H9 (cell line): ENCODE results near the gene LPCAT3. TPM values are rescaled to one million over a fixed set of nuclear protein-coding genes. Genes with fewer than 3 reads are reported as not detected.

Source experiments
- DNase-seq: peaks from one replicate; pipeline ENCODE4 v3.0.0-alpha.2; 2017
- H2AFZ ChIP-seq: one replicate; pipeline ENCODE4 v1.6.1; 2013; ENCODE audit warnings: mild to moderate bottlenecking, low read length, control low read depth, moderate library complexity
- H2AK5ac ChIP-seq: 2 replicates; pipeline ENCODE4 v1.6.1; 2013; ENCODE audit warnings: low read length, control low read depth, mixed read lengths; ENCODE audit not compliant: insufficient read length
- H2BK120ac ChIP-seq: one replicate; pipeline ENCODE4 v1.6.1; 2013; ENCODE audit warnings: low read depth, mild to moderate bottlenecking, low read length, control low read depth, inconsistent platforms; ENCODE audit not compliant: poor library complexity, severe bottlenecking
- H2BK12ac ChIP-seq: 2 replicates; pipeline ENCODE4 v1.6.1; 2013; ENCODE audit warnings: low read length, control low read depth, mixed read lengths, low read depth; ENCODE audit not compliant: insufficient read length
- H2BK15ac ChIP-seq: 2 replicates; pipeline ENCODE4 v1.6.1; 2013; ENCODE audit warnings: low read depth, low read length, control low read depth
- H2BK20ac ChIP-seq: one replicate; pipeline ENCODE4 v1.6.1; 2013; ENCODE audit warnings: low read depth, mild to moderate bottlenecking, low read length, control low read depth, inconsistent platforms; ENCODE audit not compliant: poor library complexity, severe bottlenecking
- H2BK5ac ChIP-seq: 2 replicates; pipeline ENCODE4 v1.6.1; 2013; ENCODE audit warnings: low read length, control low read depth, mixed read lengths; ENCODE audit not compliant: insufficient read length
- H3K14ac ChIP-seq: 2 replicates; pipeline ENCODE4 v1.6.1; 2013; ENCODE audit warnings: low read length, control low read depth; ENCODE audit not compliant: insufficient read depth
- H3K18ac ChIP-seq: 2 replicates; pipeline ENCODE4 v1.6.1; 2013; ENCODE audit warnings: low read depth, mild to moderate bottlenecking, mixed read lengths, low read length, control low read depth; ENCODE audit not compliant: insufficient read length
- H3K23ac ChIP-seq: 2 replicates; pipeline ENCODE4 v1.6.1; 2013; ENCODE audit warnings: low read length, control low read depth, mixed read lengths, low read depth; ENCODE audit not compliant: insufficient read length
- H3K23me2 ChIP-seq: 2 replicates; pipeline ENCODE4 v1.6.1; 2013; ENCODE audit warnings: low read depth, mild to moderate bottlenecking, mixed read lengths, low read length, control low read depth; ENCODE audit not compliant: insufficient read length, poor library complexity, severe bottlenecking
- H3K27ac ChIP-seq: 2 replicates; pipeline ENCODE4 v1.5.1; 2013; ENCODE audit warnings: low read length, control low read depth, mixed read lengths, low read depth; ENCODE audit not compliant: insufficient read length
- H3K27me3 ChIP-seq: 2 replicates; pipeline ENCODE4 v1.6.1; 2013; ENCODE audit warnings: low read length, control low read depth, inconsistent platforms; ENCODE audit not compliant: insufficient read depth
- H3K4ac ChIP-seq: 2 replicates; pipeline ENCODE4 v1.6.1; 2013; ENCODE audit warnings: low read depth, mild to moderate bottlenecking, control low read depth, inconsistent platforms, low read length, moderate library complexity
- H3K4me1 ChIP-seq: 2 replicates; pipeline ENCODE4 v1.6.1; 2013; ENCODE audit warnings: low read length, control low read depth, inconsistent platforms; ENCODE audit not compliant: insufficient read depth
- H3K4me2 ChIP-seq: 2 replicates; pipeline ENCODE4 v1.6.1; 2013; ENCODE audit warnings: low read length, control low read depth, mixed read lengths; ENCODE audit not compliant: insufficient read length, insufficient read depth
- H3K56ac ChIP-seq: 2 replicates; pipeline ENCODE4 v1.6.1; 2013; ENCODE audit warnings: low read depth, mild to moderate bottlenecking, mixed read lengths, low read length, control low read depth; ENCODE audit not compliant: insufficient read length
- H3K79me1 ChIP-seq: 2 replicates; pipeline ENCODE4 v1.6.1; 2013; ENCODE audit warnings: low read depth, mild to moderate bottlenecking, moderate library complexity, low read length, control low read depth, inconsistent platforms; ENCODE audit not compliant: insufficient read depth, poor library complexity, severe bottlenecking
- H3K79me2 ChIP-seq: 2 replicates; pipeline ENCODE4 v1.6.1; 2013; ENCODE audit warnings: low read length, control low read depth, inconsistent platforms; ENCODE audit not compliant: insufficient read depth
- H3K9ac ChIP-seq: 2 replicates; pipeline ENCODE4 v1.6.1; 2013; ENCODE audit warnings: low read length, control low read depth, mixed read lengths; ENCODE audit not compliant: insufficient read length; ENCODE audit errors: extremely low read depth
- H3K9me3 ChIP-seq: one replicate; pipeline ENCODE4 v1.6.1; 2013; ENCODE audit warnings: low read depth, low read length, inconsistent platforms; ENCODE audit not compliant: control insufficient read depth
- H3T11ph ChIP-seq: one replicate; pipeline ENCODE4 v1.6.1; 2013; ENCODE audit warnings: mild to moderate bottlenecking, low read length, control low read depth, inconsistent platforms
- H4K20me1 ChIP-seq: one replicate; pipeline ENCODE4 v1.6.1; 2013; ENCODE audit not compliant: control insufficient read depth, insufficient read length, insufficient read depth
- H4K5ac ChIP-seq: 2 replicates; pipeline ENCODE4 v1.6.1; 2013; ENCODE audit warnings: low read depth, mild to moderate bottlenecking, mixed read lengths, low read length, control low read depth; ENCODE audit not compliant: insufficient read length
- H4K8ac ChIP-seq: replicated peaks from 2 replicates; pipeline ENCODE4 v1.6.1; 2013; ENCODE audit warnings: low read length, control low read depth, mixed read lengths, low read depth; ENCODE audit not compliant: insufficient read length
- H4K91ac ChIP-seq: 2 replicates; pipeline ENCODE4 v1.6.1; 2013; ENCODE audit warnings: low read depth, mild to moderate bottlenecking, moderate library complexity, mixed read lengths, low read length, control low read depth; ENCODE audit not compliant: insufficient read length
- H3K27ac Mint-ChIP-seq, 3 experiments: 2 replicates in 2 of 3; 3 replicates in 1 of 3; pipeline ENCODE4 v1.8.0; 2020 to 2021; ENCODE audit warnings: mixed read lengths in 3 of 3, mild to moderate bottlenecking in 1 of 3, moderate library complexity in 1 of 3
- H3K27me3 Mint-ChIP-seq: 2 replicates; pipeline ENCODE4 v1.8.0; 2021; ENCODE audit warnings: low read depth, mild to moderate bottlenecking, moderate library complexity, mixed read lengths
- H3K36me3 Mint-ChIP-seq, 3 experiments: 2 replicates in 2 of 3; 3 replicates in 1 of 3; pipeline ENCODE4 v1.8.0; 2020 to 2021; ENCODE audit warnings: low read depth in 3 of 3, mixed read lengths in 3 of 3; ENCODE audit not compliant: insufficient read depth in 1 of 3
- H3K4me1 Mint-ChIP-seq, 2 experiments: 2 replicates each; pipeline ENCODE4 v1.8.0; 2020; ENCODE audit warnings: mixed read lengths in 2 of 2
- H3K4me3 Mint-ChIP-seq, 2 experiments: 2 replicates in 1 of 2; 3 replicates in 1 of 2; pipeline ENCODE4 v1.8.0; 2020 to 2021; ENCODE audit warnings: mild to moderate bottlenecking in 2 of 2, mixed read lengths in 2 of 2, moderate library complexity in 1 of 2
- H3K9me3 Mint-ChIP-seq, 2 experiments: 2 replicates in 1 of 2; 3 replicates in 1 of 2; pipeline ENCODE4 v1.8.0; 2020; ENCODE audit warnings: mild to moderate bottlenecking in 2 of 2, mixed read lengths in 2 of 2, moderate library complexity in 1 of 2
- WGBS: extraction: QIAGEN DNeasy Blood & Tissue Kit; methylation state at CpG from one replicate; pipeline ENCODE4 v1.1.7; 2013; ENCODE audit warnings: missing lambda C conversion rate, low lambda C conversion rate, mixed read lengths; ENCODE audit not compliant: insufficient read length; ENCODE audit errors: extremely low coverage; 5-methylcytosine and 5-hydroxymethylcytosine counted together
- total RNA-seq: library from RNA; stranded (reverse); gene quantifications from 2 replicates; pipeline ENCODE4 v1.2.1, GENCODE V29; 2021
- TF ChIP-seq, protein P1 (sequence below): fragments of 200-600 bp; sonication (generic); conservative IDR thresholded peaks from 3 replicates; pipeline ENCODE4 v1.8.0; 2021; ENCODE audit warnings: antibody characterized with exemption, mild to moderate bottlenecking

The LPCAT3 gene
- total RNA-seq, 1 experiment from 2014 or later = 47.7 TPM

DNA sequence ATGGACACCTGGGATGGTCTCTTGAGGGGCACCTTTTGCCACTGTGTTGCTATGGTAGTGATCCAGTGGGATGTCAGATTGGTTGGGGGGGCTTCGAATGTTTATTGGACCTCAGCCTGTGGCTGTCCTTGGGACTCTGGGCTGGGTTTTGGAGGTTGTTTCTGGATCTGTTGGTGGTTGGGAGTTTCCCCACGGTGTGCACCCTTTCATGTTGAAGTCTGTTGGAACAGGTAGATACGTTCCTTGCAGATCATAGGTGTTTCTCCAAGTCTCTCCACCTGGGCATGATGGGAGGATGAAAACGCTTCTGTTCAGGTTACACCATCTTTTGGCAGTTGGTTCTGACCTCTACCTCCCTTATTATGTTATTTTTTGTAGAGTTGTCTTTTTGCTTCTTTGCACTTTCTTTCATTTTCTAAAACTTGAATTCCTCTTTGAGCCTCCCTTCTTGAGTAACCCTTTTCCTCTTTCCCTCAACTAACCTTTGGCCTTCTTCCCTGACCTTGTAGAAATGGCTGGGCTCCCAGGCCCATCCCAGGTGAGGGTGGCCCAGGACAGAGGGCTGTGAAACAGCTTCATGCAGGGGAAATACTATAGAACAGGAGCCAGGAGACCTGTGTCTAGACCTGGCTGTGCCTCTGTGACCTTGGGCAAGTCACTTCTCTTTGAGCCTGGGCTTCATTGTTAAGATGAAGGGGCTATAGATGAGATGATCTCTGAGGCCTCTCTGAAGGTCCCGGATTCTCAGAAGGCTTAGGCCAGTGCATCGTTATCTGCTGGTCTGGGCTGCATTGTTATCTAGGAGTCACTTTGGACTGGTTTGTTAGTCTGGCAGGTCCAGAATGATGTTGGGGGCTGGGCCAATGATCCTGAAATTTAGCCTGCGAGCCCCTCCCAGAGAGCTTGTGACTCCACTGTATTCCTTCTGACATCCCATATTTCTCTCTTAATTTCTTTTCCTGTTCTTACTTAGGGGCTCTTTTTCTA lies 88.5 kb downstream of the LPCAT3 start:
- peak overlapping the region; percentile 96 to 98 for H3K4me3 Mint-ChIP-seq
- H3K27me3 Mint-ChIP-seq = peaks cover 1% of the 10 kb centered on the region; the same call in 1 of the 2 replicates
- Histone ChIP-seq H2BK5ac (no peak overlapping the region), H4K20me1 (no peaks in the 10 kb centered on the region), H3K9ac (peak overlapping the region; percentile 60), H4K91ac (no peak overlapping the region), H3K4me1 (no peaks in the 10 kb centered on the region; the same call in 1 of the 2 replicates), H3K79me2 (peaks cover 24% of the 10 kb centered on the region; the same call in 1 of the 2 replicates), H3K79me1 (no peaks in the 10 kb centered on the region), H2BK120ac (no peak overlapping the region), H3K4me2 (peak overlapping the region; percentile 74), H3K18ac (no peak overlapping the region), H4K8ac (no peak overlapping the region), H3K14ac (no peak overlapping the region), H3K23me2 (peaks cover 30% of the 10 kb centered on the region), H4K5ac (no peak overlapping the region), H3K56ac (no peak overlapping the region), H3T11ph (no peak overlapping the region), H3K9me3 (no peaks in the 10 kb centered on the region), H2BK20ac (no peak overlapping the region), H3K27ac (no peak overlapping the region), H2AK5ac (no peak overlapping the region), H2BK15ac (no peak overlapping the region), H2AFZ (no peak overlapping the region), H3K4ac (no peak overlapping the region), H3K27me3 (no peaks in the 10 kb centered on the region), H2BK12ac (no peak overlapping the region), H3K23ac (no peak overlapping the region)
- H3K36me3 Mint-ChIP-seq = peaks cover 15 to 46% (median 26%) of the 10 kb centered on the region in 3 experiments; a peak in 6 of 7 replicates
- peaks cover 48 to 53% of the 10 kb centered on the region in 2 experiments for H3K4me1 Mint-ChIP-seq
- DNase-seq = no peak
- peaks cover 0 to 2% of the 10 kb centered on the region in 2 experiments; a peak in 1 of 5 replicates for H3K9me3 Mint-ChIP-seq
- WGBS = no CpG with 5 or more reads among the region's 7 CpGs
- H3K27ac Mint-ChIP-seq = peak overlapping the region in 2 of 3 experiments; percentile 39 to 87; a peak in 4 of 7 replicates
- TF ChIP-seq, protein P1, sequence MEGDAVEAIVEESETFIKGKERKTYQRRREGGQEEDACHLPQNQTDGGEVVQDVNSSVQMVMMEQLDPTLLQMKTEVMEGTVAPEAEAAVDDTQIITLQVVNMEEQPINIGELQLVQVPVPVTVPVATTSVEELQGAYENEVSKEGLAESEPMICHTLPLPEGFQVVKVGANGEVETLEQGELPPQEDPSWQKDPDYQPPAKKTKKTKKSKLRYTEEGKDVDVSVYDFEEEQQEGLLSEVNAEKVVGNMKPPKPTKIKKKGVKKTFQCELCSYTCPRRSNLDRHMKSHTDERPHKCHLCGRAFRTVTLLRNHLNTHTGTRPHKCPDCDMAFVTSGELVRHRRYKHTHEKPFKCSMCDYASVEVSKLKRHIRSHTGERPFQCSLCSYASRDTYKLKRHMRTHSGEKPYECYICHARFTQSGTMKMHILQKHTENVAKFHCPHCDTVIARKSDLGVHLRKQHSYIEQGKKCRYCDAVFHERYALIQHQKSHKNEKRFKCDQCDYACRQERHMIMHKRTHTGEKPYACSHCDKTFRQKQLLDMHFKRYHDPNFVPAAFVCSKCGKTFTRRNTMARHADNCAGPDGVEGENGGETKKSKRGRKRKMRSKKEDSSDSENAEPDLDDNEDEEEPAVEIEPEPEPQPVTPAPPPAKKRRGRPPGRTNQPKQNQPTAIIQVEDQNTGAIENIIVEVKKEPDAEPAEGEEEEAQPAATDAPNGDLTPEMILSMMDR = no peak
